HepG2 (cell line): ENCODE data around the gene CLDND2. TPM values are rescaled to one million over a fixed set of nuclear protein-coding genes. Genes with fewer than 3 reads are reported as not detected.
A peak's percentile ranks its signal among the peaks of the same experiment; 100 is the strongest.

Source experiments
- ARID2 ChIP-seq: sonication (generic); formaldehyde crosslinking; IDR thresholded peaks from 2 replicates; pipeline ENCODE4 v1.8.1; 2022; ENCODE audit warnings: mild to moderate bottlenecking, missing genetic modification reagents, borderline replicate concordance
- ELF1 ChIP-seq: sonication (generic); formaldehyde crosslinking; IDR thresholded peaks from 2 replicates; pipeline ENCODE4 v1.4.0; 2020; ENCODE audit warnings: missing genetic modification reagents
- ESRRA ChIP-seq: sonication (generic); formaldehyde crosslinking; IDR thresholded peaks from 2 replicates; pipeline ENCODE4 v1.5.1; 2020; ENCODE audit warnings: mild to moderate bottlenecking, low read depth, missing genetic modification reagents
- HDAC1 ChIP-seq: sonication (generic); formaldehyde crosslinking; IDR thresholded peaks from 2 replicates; pipeline ENCODE4 v1.5.1; 2020; ENCODE audit warnings: mild to moderate bottlenecking, missing genetic modification reagents
- HMG20B ChIP-seq: conservative IDR thresholded peaks from 2 replicates; pipeline ENCODE4 v1.6.1; 2016; ENCODE audit warnings: missing genetic modification reagents, missing compliant biosample characterization
- HMGXB3 ChIP-seq: sonication (generic); formaldehyde crosslinking; IDR thresholded peaks from 2 replicates; pipeline ENCODE4 v1.4.0; 2020; ENCODE audit warnings: missing genetic modification reagents, borderline replicate concordance
- HMGXB4 ChIP-seq, 2 experiments: sonication (generic) in 1 of 2; formaldehyde crosslinking in 1 of 2; IDR thresholded peaks; 2 replicates each; pipeline versions ENCODE4 v1.4.0 to v1.6.1; 2018 to 2020; ENCODE audit warnings: missing genetic modification reagents in 2 of 2, borderline replicate concordance in 1 of 2, low read depth in 1 of 2, mild to moderate bottlenecking in 1 of 2, missing biosample characterization in 1 of 2
- HOXA3 ChIP-seq: sonication (generic); formaldehyde crosslinking; IDR thresholded peaks from 2 replicates; pipeline ENCODE4 v1.5.0; 2020; ENCODE audit warnings: missing genetic modification reagents
- IKZF1 ChIP-seq: fragments of 450-650 bp; IDR thresholded peaks from 2 replicates; pipeline ENCODE4 v1.7.1; 2016
- IRF2 ChIP-seq: IDR thresholded peaks from 2 replicates; pipeline ENCODE4 v1.6.1; 2018; ENCODE audit warnings: missing genetic modification reagents, missing compliant biosample characterization
- PAF1 ChIP-seq: IDR thresholded peaks from 2 replicates; pipeline ENCODE4 v1.6.1; 2016; ENCODE audit warnings: missing genetic modification reagents, missing compliant biosample characterization
- POLR2A ChIP-seq, 2 experiments: IDR thresholded peaks; 2 replicates each; pipeline ENCODE4 v1.6.1; 2011; ENCODE audit warnings: low read depth in 2 of 2, low read length in 2 of 2, mild to moderate bottlenecking in 1 of 2, moderate library complexity in 1 of 2; ENCODE audit not compliant: insufficient read depth in 1 of 2
- SAFB2 ChIP-seq: sonication (generic); formaldehyde crosslinking; IDR thresholded peaks from 2 replicates; pipeline ENCODE4 v1.5.1; 2020; ENCODE audit warnings: missing genetic modification reagents, low read depth, mild to moderate bottlenecking, borderline replicate concordance
- SP4 ChIP-seq: sonication (generic); formaldehyde crosslinking; IDR thresholded peaks from 2 replicates; pipeline ENCODE4 v1.8.1; 2023; ENCODE audit warnings: mild to moderate bottlenecking, missing genetic modification reagents
- ZBTB20 ChIP-seq: sonication (generic); formaldehyde crosslinking; IDR thresholded peaks from 2 replicates; pipeline ENCODE4 v1.8.1; 2023; ENCODE audit warnings: missing genetic modification reagents, low read depth, mild to moderate bottlenecking, borderline replicate concordance
- ZBTB43 ChIP-seq: sonication (generic); formaldehyde crosslinking; conservative IDR thresholded peaks from 2 replicates; pipeline ENCODE4 v1.4.0; 2020; ENCODE audit warnings: missing genetic modification reagents
- ZMYM2 ChIP-seq: sonication (generic); formaldehyde crosslinking; IDR thresholded peaks from 2 replicates; pipeline ENCODE4 v1.8.0; 2022; ENCODE audit warnings: mild to moderate bottlenecking, missing genetic modification reagents
- ZNF224 ChIP-seq: sonication (generic); formaldehyde crosslinking; IDR thresholded peaks from 2 replicates; pipeline ENCODE4 v1.5.0; 2020; ENCODE audit warnings: mild to moderate bottlenecking, missing genetic modification reagents
- ZNF30 ChIP-seq: sonication (generic); formaldehyde crosslinking; IDR thresholded peaks from 2 replicates; pipeline ENCODE4 v1.5.0; 2020; ENCODE audit warnings: mild to moderate bottlenecking, missing genetic modification reagents
- ZNF556 ChIP-seq: sonication (generic); formaldehyde crosslinking; IDR thresholded peaks from 2 replicates; pipeline ENCODE4 v1.4.0; 2020; ENCODE audit warnings: mild to moderate bottlenecking, missing genetic modification reagents, borderline replicate concordance
- ZNF569 ChIP-seq: sonication (generic); formaldehyde crosslinking; IDR thresholded peaks from 2 replicates; pipeline ENCODE4 v1.5.0; 2020; ENCODE audit warnings: mild to moderate bottlenecking, missing genetic modification reagents, moderate library complexity, borderline replicate concordance
- polyA plus RNA-seq, 8 experiments: library from polyadenylated mRNA; depleted of rRNA in 3 of 8; stranded (reverse) in 7 of 8; unstranded in 1 of 8; fragments of >200 nt; fragmentation: Illumina TruSeq in 4 of 8; extraction: Trizol in 4 of 8; gene quantifications; 2 replicates each; pipeline versions ENCODE4 v1.2.1 to v1.2.3, GENCODE V29; 2011 to 2016; ENCODE audit warnings: low read depth in 4 of 8, missing spikeins in 1 of 8, mixed read lengths in 1 of 8; ENCODE audit not compliant: insufficient read depth in 1 of 8
- total RNA-seq, 5 experiments: library from RNA; depleted of rRNA; stranded (reverse); fragments of >200 nt; fragmentation: Illumina TruSeq; extraction: Trizol; gene quantifications; 2 replicates each; pipeline ENCODE4 v1.2.3, GENCODE V29; 2016; ENCODE audit warnings: low read depth in 1 of 5

The CLDND2 gene
- total and polyA plus RNA-seq, 2 of the 13 experiments (the other 11 are each of a cell fraction or from before 2014, with no cell fraction given), result 0.84 to 1.8 TPM

DNA sequence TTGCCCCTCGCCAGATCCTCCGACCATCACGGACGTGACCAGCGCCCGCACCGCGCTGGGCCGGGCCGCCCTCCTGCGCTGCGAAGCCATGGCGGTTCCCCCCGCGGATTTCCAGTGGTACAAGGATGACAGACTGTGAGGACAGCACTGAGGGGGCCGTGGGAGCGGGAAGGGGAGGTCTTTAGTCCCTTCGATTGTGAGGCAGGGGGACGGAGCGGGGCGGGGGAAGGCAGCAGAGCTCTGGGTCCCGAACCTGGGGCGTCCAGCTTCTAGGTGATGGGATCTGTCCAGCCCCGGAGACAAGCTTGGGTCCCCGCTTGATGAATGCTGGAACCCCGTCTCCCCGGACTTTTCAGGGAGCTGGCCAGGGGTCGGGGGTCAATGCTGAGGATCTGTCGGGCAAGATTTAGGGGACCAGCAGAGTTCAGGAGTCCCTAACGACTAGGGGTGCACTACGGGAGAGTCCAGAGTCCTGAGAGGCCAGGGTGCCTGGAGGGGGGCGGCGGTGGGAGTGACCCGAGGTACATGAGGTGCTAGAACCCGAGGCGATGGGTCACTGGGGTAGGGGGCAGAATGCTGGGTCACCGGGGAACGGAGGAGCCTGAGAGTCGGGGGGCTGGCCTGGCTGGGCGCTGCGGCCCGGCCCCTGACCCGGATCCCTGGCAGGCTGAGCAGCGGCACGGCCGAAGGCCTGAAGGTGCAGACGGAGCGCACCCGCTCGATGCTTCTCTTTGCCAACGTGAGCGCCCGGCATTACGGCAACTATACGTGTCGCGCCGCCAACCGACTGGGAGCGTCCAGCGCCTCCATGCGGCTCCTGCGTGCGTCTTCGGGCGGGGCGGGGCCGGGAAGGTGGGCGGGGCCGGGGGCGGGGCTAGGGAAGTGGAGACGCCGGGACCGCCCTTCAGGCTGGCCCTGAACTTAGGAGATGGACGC is 41.5 kb downstream of the CLDND2 start (continued):
- TF ChIP-seq HMGXB3 (CRISPR knock-in tag) (0 out of 2 replicates have a peak, but pooled peaks have one; percentile 38), ZNF30 (no peak), HMG20B (CRISPR knock-in tag) (no peak), ZBTB43 (CRISPR knock-in tag) (no peak), PAF1 (no peak), IKZF1 (no peak), ARID2 (CRISPR knock-in tag) (0 out of 2 replicates have a peak, but pooled peaks have one; percentile 43), ZBTB20 (CRISPR knock-in tag) (0 out of 2 replicates have a peak, but pooled peaks have one; percentile 20), IRF2 (CRISPR knock-in tag) (0 out of 2 replicates have a peak, but pooled peaks have one; percentile 16), ZNF569 (CRISPR knock-in tag) (no peak), ZNF224 (CRISPR knock-in tag) (no peak), SAFB2 (CRISPR knock-in tag) (no peak), HOXA3 (CRISPR knock-in tag) (peak; percentile 45; the same call in 1 of the 2 replicates), POLR2A (IDR thresholded peaks at IDR 0.05; ENCODE audit: insufficient read depth in 1 of 2, low read depth in 2 of 2, low read length in 2 of 2) (peak in 1 of 2 experiments; percentile 61; a peak in 3 of 4 replicates), ZMYM2 (CRISPR knock-in tag) (peak; percentile 29; the same call in 1 of the 2 replicates), HDAC1 (CRISPR knock-in tag) (no peak), ZNF556 (CRISPR knock-in tag) (no peak), ESRRA (no peak), HMGXB4 (CRISPR knock-in tag; IDR thresholded peaks at IDR 0.05; ENCODE audit: borderline replicate concordance in 1 of 2, low read depth in 1 of 2) (0 out of 4 replicates have a peak, but pooled peaks of 1 of the 2 experiments have one; percentile 42), SP4 (CRISPR knock-in tag) (peak; percentile 38; the same call in 1 of the 2 replicates), ELF1 (CRISPR knock-in tag) (no peak)
